Stimulated activated CD4-positive, alpha-beta T cell treated with anti-CD3 and anti-CD28 coated beads, Interleukin-1b, Interleukin-23, amount 100 ng/mL, for 48 hours (primary cell): Measurements from ENCODE around the gene MAST4.

Source experiments
- DNase-seq: peaks from one replicate; pipeline ENCODE4 v3.0.0-alpha.2; 2020

MAST4 gene

GRCh38 chr5:66881480-66882161 lies 285.4 kb downstream of the MAST4 start:
- no peak for DNase-seq

- no peak for DNase-seq
Measured at GRCh38 chr5:66882606-66883227, 286.5 kb downstream of the MAST4 start.

GRCh38 chr5:66884564-66885243 lies 288.5 kb downstream of the MAST4 start:
- DNase-seq: no peak

- DNase-seq: no peak
Measured at GRCh38 chr5:66886941-66887340, 290.7 kb downstream of the MAST4 start.

- no peak for DNase-seq
Measured at GRCh38 chr5:66888613-66889012, 292.4 kb downstream of the MAST4 start.

- DNase-seq: no peak
Measured at GRCh38 chr5:66889056-66889455, 292.9 kb downstream of the MAST4 start.

GRCh38 chr5:66889524-66889923 lies 293.3 kb downstream of the MAST4 start:
- DNase-seq: no peak

GRCh38 chr5:66891184-66891925 lies 295.2 kb downstream of the MAST4 start:
- no peak for DNase-seq

GRCh38 chr5:66892716-66893115 lies 296.5 kb downstream of the MAST4 start:
- no peak for DNase-seq

GRCh38 chr5:66894480-66895240 lies 298.5 kb downstream of the MAST4 start:
- DNase-seq: no peak

GRCh38 chr5:66896171-66896570 lies 300.0 kb downstream of the MAST4 start:
- no peak for DNase-seq

- DNase-seq: no peak
Measured at GRCh38 chr5:66897356-66897755, 301.2 kb downstream of the MAST4 start.

- no peak for DNase-seq
Measured at GRCh38 chr5:66898241-66898995, 302.2 kb downstream of the MAST4 start.

GRCh38 chr5:66903218-66903617 lies 307.0 kb downstream of the MAST4 start:
- DNase-seq: no peak

GRCh38 chr5:66903709-66904108 lies 307.5 kb downstream of the MAST4 start:
- no peak for DNase-seq

GRCh38 chr5:66904189-66904588 lies 308.0 kb downstream of the MAST4 start:
- no peak for DNase-seq

- DNase-seq: no peak
Measured at GRCh38 chr5:66906021-66906420, 309.8 kb downstream of the MAST4 start.

- no peak for DNase-seq
Measured at GRCh38 chr5:66908230-66908629, 312.0 kb downstream of the MAST4 start.

- no peak for DNase-seq
Measured at GRCh38 chr5:66909364-66909763, 313.2 kb downstream of the MAST4 start.

- no peak for DNase-seq
Measured at GRCh38 chr5:66912787-66913186, 316.6 kb downstream of the MAST4 start.

GRCh38 chr5:66915531-66915930 lies 319.3 kb downstream of the MAST4 start:
- DNase-seq: no peak

GRCh38 chr5:66922881-66923280 lies 326.7 kb downstream of the MAST4 start:
- DNase-seq: no peak
